Measurements from ENCODE around the gene LAP3. TPM values are rescaled to one million over a fixed set of nuclear protein-coding genes. Genes with fewer than 3 reads are reported as not detected.

LAP3 gene
- total and polyA plus RNA-seq, 2 experiments from 2014 or later, result 53.4 to 97.1 TPM

DNA sequence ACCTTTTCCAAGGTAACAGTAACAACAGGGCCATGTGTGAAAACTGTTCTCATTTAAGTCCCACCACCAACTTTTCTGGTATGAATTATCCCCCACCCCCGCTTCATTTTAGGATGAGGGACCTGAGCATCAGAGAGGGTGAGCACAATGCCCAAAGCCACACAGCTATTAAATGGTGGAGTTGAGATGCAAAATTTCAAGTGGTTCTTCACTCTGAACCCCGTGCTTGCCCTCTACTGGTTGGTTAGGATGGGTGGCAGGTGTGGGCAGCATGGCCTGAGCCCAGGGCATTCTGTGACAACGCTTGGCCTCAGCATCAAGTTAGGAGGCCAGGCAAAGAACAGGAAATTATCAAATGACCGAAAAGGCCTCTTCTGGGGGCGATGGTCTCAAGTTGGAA, 70.9 kb downstream of the LAP3 start:
- H3K4me3 ChIP-seq, result no peak overlapping the region
- DNase-seq (ENCODE audit: low read depth in 1 of 2, low spot score in 1 of 2), result no peak
- H3K4me1 ChIP-seq (ENCODE audit: low read depth), result no peaks in the 10 kb centered on the region
- H3K27me3 ChIP-seq, result no peaks in the 10 kb centered on the region
- no peak overlapping the region for H3K27ac ChIP-seq
- H3K36me3 ChIP-seq, result no peaks in the 10 kb centered on the region
- TF ChIP-seq, protein P1, sequence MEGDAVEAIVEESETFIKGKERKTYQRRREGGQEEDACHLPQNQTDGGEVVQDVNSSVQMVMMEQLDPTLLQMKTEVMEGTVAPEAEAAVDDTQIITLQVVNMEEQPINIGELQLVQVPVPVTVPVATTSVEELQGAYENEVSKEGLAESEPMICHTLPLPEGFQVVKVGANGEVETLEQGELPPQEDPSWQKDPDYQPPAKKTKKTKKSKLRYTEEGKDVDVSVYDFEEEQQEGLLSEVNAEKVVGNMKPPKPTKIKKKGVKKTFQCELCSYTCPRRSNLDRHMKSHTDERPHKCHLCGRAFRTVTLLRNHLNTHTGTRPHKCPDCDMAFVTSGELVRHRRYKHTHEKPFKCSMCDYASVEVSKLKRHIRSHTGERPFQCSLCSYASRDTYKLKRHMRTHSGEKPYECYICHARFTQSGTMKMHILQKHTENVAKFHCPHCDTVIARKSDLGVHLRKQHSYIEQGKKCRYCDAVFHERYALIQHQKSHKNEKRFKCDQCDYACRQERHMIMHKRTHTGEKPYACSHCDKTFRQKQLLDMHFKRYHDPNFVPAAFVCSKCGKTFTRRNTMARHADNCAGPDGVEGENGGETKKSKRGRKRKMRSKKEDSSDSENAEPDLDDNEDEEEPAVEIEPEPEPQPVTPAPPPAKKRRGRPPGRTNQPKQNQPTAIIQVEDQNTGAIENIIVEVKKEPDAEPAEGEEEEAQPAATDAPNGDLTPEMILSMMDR (IDR thresholded peaks at IDR 0.05; ENCODE audit: low read depth, low read length), result no peak
- no peaks in the 10 kb centered on the region for H3K9me3 ChIP-seq (ENCODE audit: low read depth)

DNA sequence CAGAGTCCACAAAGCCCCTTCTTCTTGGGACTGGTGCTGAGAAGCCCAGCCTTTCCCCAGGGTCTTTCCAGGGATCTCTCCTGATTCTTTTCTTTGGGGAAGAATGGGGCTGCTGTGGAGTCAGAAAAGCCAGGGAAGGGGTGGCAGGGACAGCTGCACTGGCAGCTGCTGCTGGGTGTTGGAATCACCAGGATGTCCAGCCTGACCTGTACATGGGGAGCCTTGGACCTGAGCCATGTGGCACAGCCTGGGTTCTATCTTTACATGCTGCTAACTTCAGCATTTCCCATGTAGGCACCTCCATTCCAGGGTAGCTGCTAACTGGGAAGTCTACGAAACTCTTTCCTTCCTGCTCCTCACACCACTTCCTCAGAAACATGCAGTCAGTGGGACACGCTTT, 73.4 kb downstream of the LAP3 start:
- no peaks in the 10 kb centered on the region for H3K9me3 ChIP-seq (ENCODE audit: low read depth)
- DNase-seq (ENCODE audit: low read depth in 1 of 2, low spot score in 1 of 2), result no peak
- H3K27ac ChIP-seq, result no peak overlapping the region
- no peaks in the 10 kb centered on the region for H3K27me3 ChIP-seq
- no peak overlapping the region for H3K4me3 ChIP-seq
- H3K36me3 ChIP-seq, result no peaks in the 10 kb centered on the region
- H3K4me1 ChIP-seq (ENCODE audit: low read depth), result no peaks in the 10 kb centered on the region
- TF ChIP-seq, protein P1 (IDR thresholded peaks at IDR 0.05; ENCODE audit: low read depth, low read length), result no peak

DNA sequence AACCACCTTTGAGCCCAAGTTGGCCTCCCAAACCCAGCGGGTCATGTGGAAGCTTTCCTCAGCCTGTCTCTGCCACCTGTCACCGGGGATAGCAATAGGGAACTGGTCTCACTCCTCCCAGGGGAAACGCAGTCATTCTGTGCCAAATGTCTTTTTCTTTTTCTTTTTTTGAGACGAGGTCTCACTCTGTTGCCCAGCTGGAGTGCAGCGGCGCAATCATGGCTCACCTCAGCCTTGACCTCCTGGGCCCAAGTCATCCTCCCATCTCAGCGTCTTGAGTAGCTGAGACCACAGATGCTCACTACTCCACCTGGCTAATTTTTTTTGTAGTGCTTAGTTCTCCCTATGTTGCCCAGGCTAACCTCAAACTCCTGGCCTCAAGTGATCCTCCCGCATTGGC, 77.7 kb downstream of the LAP3 start:
- DNase-seq (ENCODE audit: low read depth in 1 of 2, low spot score in 1 of 2), result no peak
- TF ChIP-seq, protein P1 (IDR thresholded peaks at IDR 0.05; ENCODE audit: low read depth, low read length), result no peak
- Histone ChIP-seq H3K4me1 (ENCODE audit: low read depth) (no peaks in the 10 kb centered on the region), H3K4me3 (no peak overlapping the region), H3K9me3 (ENCODE audit: low read depth) (no peaks in the 10 kb centered on the region), H3K27ac (no peak overlapping the region), H3K36me3 (no peaks in the 10 kb centered on the region), H3K27me3 (no peaks in the 10 kb centered on the region)

DNA sequence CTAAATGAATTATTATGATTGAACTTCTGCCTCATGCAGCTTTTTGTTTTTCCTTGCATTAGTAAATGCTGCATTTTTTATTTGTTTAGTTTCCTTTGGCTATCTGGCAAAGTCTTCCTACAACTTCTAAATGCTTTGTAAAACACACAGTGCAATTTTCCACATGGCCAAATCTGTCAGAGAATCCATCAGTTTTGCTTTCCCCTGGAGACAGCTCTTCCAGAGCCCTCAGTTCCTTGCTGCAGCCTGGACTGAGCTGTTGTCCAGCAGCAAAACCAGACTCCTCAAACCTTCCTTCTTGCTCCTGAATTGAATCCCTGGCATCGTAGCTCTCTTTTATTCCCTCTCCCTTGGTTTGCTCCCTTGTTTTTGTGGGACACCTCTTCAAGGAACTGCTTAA, 80.1 kb downstream of the LAP3 start:
- Histone ChIP-seq H3K4me3 (no peak overlapping the region), H3K27me3 (no peaks in the 10 kb centered on the region), H3K9me3 (ENCODE audit: low read depth) (no peaks in the 10 kb centered on the region), H3K36me3 (no peaks in the 10 kb centered on the region), H3K27ac (no peak overlapping the region), H3K4me1 (ENCODE audit: low read depth) (no peaks in the 10 kb centered on the region)
- DNase-seq (ENCODE audit: low read depth in 1 of 2, low spot score in 1 of 2), result no peak
- TF ChIP-seq, protein P1 (IDR thresholded peaks at IDR 0.05; ENCODE audit: low read depth, low read length), result no peak

Other genes starting within 250 kb of the LAP3 start
- gene QDPR, start 65.1 kb upstream of the LAP3 start, total RNA-seq, result 80.7 and 89.1 TPM in 2 replicates
- 63.8 and 115 TPM in 2 replicates for gene QDPR, start 65.1 kb upstream of the LAP3 start, polyA plus RNA-seq
- gene CLRN2, start 62.0 kb upstream of the LAP3 start, total RNA-seq, result not detected in 2 replicates
- gene CLRN2, start 62.0 kb upstream of the LAP3 start, polyA plus RNA-seq, result not detected in 2 replicates
- gene MED28, start 37.4 kb downstream of the LAP3 start, total RNA-seq, result 20.1 and 20.5 TPM in 2 replicates
- gene MED28, start 37.4 kb downstream of the LAP3 start, polyA plus RNA-seq, result 60.2 and 71.5 TPM in 2 replicates
- not detected in 2 replicates for gene FAM184B, start 204.4 kb downstream of the LAP3 start, total RNA-seq
- 0.10 TPM in 1 of 2 replicates, not detected in the other for gene FAM184B, start 204.4 kb downstream of the LAP3 start, polyA plus RNA-seq
- gene DCAF16, start 233.6 kb downstream of the LAP3 start, total RNA-seq, result 33.0 and 76.6 TPM in 2 replicates
- 17.9 and 28.9 TPM in 2 replicates for gene DCAF16, start 233.6 kb downstream of the LAP3 start, polyA plus RNA-seq
- 3.5 and 25.1 TPM in 2 replicates for gene NCAPG, start 233.8 kb downstream of the LAP3 start, total RNA-seq
- gene NCAPG, start 233.8 kb downstream of the LAP3 start, polyA plus RNA-seq, result 5.4 and 24.3 TPM in 2 replicates

All from cardiac muscle cell (in vitro differentiated cells and primary cell).